Natural killer cell (primary cell): ENCODE data around the gene DNASE1L2. TPM values are rescaled to one million over a fixed set of nuclear protein-coding genes. Genes with fewer than 3 reads are reported as not detected.
"Not testable (repeated sequence)": the region's sequence is repeated elsewhere in the genome, so short reads cannot be mapped to it uniquely, and the experiment has no call there.

ENCODE experiments used
- ATAC-seq, 3 donors: fragments of 150-1000 bp in 2 of 3; fragments of 200-7000 bp in 1 of 3; cut with Tn5 transposase; 1 replicate in 1 of 3; 2 replicates in 2 of 3; pipeline ENCODE4 v1.10.0; 2021; ENCODE audit warnings: mild to moderate bottlenecking in 2 of 3, moderate library complexity in 2 of 3
- DNase-seq, 2 donors: peaks; one replicate each; pipeline versions ENCODE4 v3.0.0 to v3.0.0-alpha.2; 2013 to 2021; ENCODE audit warnings: mixed read lengths in 1 of 2
- H3K27ac ChIP-seq: one replicate; pipeline ENCODE4 v1.5.1; 2013; ENCODE audit warnings: mild to moderate bottlenecking, low read length
- H3K27me3 ChIP-seq: one replicate; pipeline ENCODE4 v1.6.1; 2013; ENCODE audit warnings: low read length; ENCODE audit not compliant: control insufficient read depth, insufficient read depth
- H3K36me3 ChIP-seq: one replicate; pipeline ENCODE4 v1.6.1; 2013; ENCODE audit warnings: low read length; ENCODE audit not compliant: control insufficient read depth, insufficient read depth
- H3K4me1 ChIP-seq: one replicate; pipeline ENCODE4 v1.6.1; 2013; ENCODE audit warnings: low read length; ENCODE audit not compliant: control insufficient read depth, insufficient read depth
- H3K4me3 ChIP-seq: one replicate; pipeline ENCODE4 v1.5.1; 2013; ENCODE audit warnings: low read length
- H3K9me3 ChIP-seq: one replicate; pipeline ENCODE4 v1.6.1; 2013; ENCODE audit warnings: low read length; ENCODE audit not compliant: control insufficient read depth, insufficient read depth
- H3K27ac Mint-ChIP-seq, 2 donors: one replicate each; pipeline ENCODE4 v1.8.0; 2022; ENCODE audit warnings: mild to moderate bottlenecking in 2 of 2, mixed read lengths in 2 of 2, moderate library complexity in 1 of 2
- H3K27me3 Mint-ChIP-seq, 2 donors: one replicate each; pipeline ENCODE4 v1.8.0; 2022; ENCODE audit warnings: low read depth in 2 of 2, mixed read lengths in 2 of 2
- H3K36me3 Mint-ChIP-seq: one replicate; pipeline ENCODE4 v1.8.0; 2022; ENCODE audit warnings: mixed read lengths
- H3K4me1 Mint-ChIP-seq, 2 donors: one replicate each; pipeline ENCODE4 v1.8.0; 2022; ENCODE audit warnings: mixed read lengths in 2 of 2
- H3K4me3 Mint-ChIP-seq: one replicate; pipeline ENCODE4 v1.8.0; 2022; ENCODE audit warnings: mild to moderate bottlenecking, moderate library complexity, mixed read lengths
- H3K9me3 Mint-ChIP-seq, 2 donors: one replicate each; pipeline ENCODE4 v1.8.0; 2022; ENCODE audit warnings: mixed read lengths in 2 of 2
- CTCF ChIP-seq: fragments of 200-600 bp; IDR thresholded peaks from one replicate; pipeline ENCODE4 v1.8.0; 2022; ENCODE audit warnings: antibody characterized with exemption
- WGBS: methylation state at CpG from one replicate; pipeline ENCODE4 v1.1.7; 2013; ENCODE audit warnings: missing lambda C conversion rate; ENCODE audit not compliant: insufficient coverage; 5-methylcytosine and 5-hydroxymethylcytosine counted together
- intact Hi-C: fragments of 100-400 bp; cut with micrococcal nuclease; formaldehyde crosslinking; loops from one replicate; pipeline ENCODE4 v1.14.2; 2022
- total RNA-seq, 4 donors: library from RNA; stranded (reverse); fragments of 120-200 nt in 1 of 4; gene quantifications; one replicate each; pipeline versions ENCODE4 v1.2.3 to v1.2.4, GENCODE V29; 2013 to 2022

DNASE1L2 gene
- total RNA-seq, 3 donors from 2014 or later (not counting 1 experiment from before 2014, with no cell fraction given), result 0.19 to 1.4 (median 0.77) TPM

GRCh38 chr16:2267505-2267912 lies 31.3 kb downstream of the DNASE1L2 start:
- Histone ChIP-seq H3K4me1 (peaks cover 37% of the 10 kb centered on the region), H3K4me3 (peak overlapping the region; percentile 87), H3K27ac (peak overlapping the region; percentile 99), H3K36me3 (peaks cover 14% of the 10 kb centered on the region)
- not testable (repeated sequence) for DNase-seq, H3K27me3 Mint-ChIP-seq, H3K9me3 ChIP-seq, H3K27me3 ChIP-seq, H3K9me3 Mint-ChIP-seq, H3K36me3 Mint-ChIP-seq
- Mint-ChIP-seq H3K4me1 (peaks cover 40 to 54% of the 10 kb centered on the region in 2 donors), H3K4me3 (peak overlapping the region; percentile 97), H3K27ac (peak overlapping the region; percentile 97 to 99)
- under 1% methylated on average over 54 of the region's 54 CpGs for WGBS
- peak; percentile 56 to 76 (median 67) for ATAC-seq
- intact Hi-C loops, result loop anchor here (5.0 to 10.0 kb wide), 2 partner anchors 45 to 243 kb away; partner anchors contain the start of genes E4F1 and NHERF2

DNA sequence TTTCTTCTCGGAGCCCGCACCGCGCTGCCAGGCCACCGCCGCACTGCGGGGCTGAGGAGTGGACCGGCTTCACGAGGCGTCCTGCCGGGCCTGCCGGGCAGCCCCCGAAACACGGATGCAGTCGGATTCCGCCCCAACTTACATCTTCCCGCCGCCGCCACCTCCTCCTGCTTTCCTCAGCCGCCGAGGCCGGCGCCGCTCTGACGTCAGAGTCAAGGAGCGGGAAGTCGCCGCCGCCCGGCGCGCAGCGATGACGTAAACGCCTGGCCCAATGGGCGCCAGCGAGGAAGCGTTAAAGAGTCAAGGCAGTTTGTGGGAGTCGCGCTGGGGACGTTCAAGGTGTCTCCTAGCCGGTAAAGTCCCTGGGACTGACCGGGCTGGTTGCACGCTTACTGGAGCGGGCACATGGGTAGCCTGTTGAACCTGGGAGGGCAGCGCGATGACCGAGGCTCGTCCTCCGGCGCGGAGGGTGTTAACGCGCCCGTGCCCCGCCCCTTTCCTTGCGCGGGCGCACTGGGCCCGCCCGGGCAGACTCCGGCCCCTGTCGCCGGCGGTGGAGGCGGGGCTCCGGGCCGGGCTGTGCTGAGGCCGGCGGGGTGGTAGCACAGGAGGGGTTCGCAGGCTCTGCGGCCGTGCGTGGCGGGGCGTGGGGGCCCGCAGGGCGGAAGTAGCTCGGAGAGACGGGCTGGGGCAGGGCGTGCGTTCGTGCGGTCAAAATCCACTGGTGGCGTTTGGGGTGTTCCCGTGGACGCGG lies 31.8 kb downstream of the DNASE1L2 start, which contains the start of gene RNPS1:
RNPS1 (minus strand) TSS at position 214 of the 754 bp plus-strand sequence. CDS start 3,483 bp downstream, outside the sequence.
- under 1% methylated on average over 88 of the region's 88 CpGs for WGBS
- Histone ChIP-seq H3K4me3 (peak within 1 kb of the TSS; percentile 87), H3K27ac (peak within 1 kb of the TSS; percentile 99), H3K9me3 (no peaks in the 10 kb centered on the region), H3K36me3 (peaks cover 9% of the 10 kb centered on the region), H3K4me1 (peaks cover 38% of the 10 kb centered on the region), H3K27me3 (no peaks in the 10 kb centered on the region)
- Mint-ChIP-seq H3K4me3 (peak within 1 kb of the TSS; percentile 97), H3K36me3 (no peaks in the 10 kb centered on the region), H3K4me1 (peaks cover 40 to 50% of the 10 kb centered on the region in 2 donors), H3K27me3 (no peaks in the 10 kb centered on the region), H3K27ac (peak within 1 kb of the TSS; percentile 97 to 99), H3K9me3 (no peaks in the 10 kb centered on the region)
- intact Hi-C loops, result loop anchor here (5.0 to 10.0 kb wide), 2 partner anchors 46 to 243 kb away; partner anchors contain the start of genes E4F1 and NHERF2
- peak; percentile 87 to 94 (median 88) for ATAC-seq
- TF ChIP-seq CTCF, result no peak
- peak; percentile 99 for DNase-seq

- Histone ChIP-seq H3K36me3 (peaks cover 2% of the 10 kb centered on the region), H3K27ac (no peak overlapping the region), H3K4me3 (no peak overlapping the region), H3K4me1 (peaks cover 38% of the 10 kb centered on the region), H3K9me3 (no peaks in the 10 kb centered on the region), H3K27me3 (no peaks in the 10 kb centered on the region)
- ATAC-seq, result no peak
- 89% methylated on average over 9 of the region's 9 CpGs for WGBS
- Mint-ChIP-seq H3K4me3 (peak overlapping the region; percentile 97), H3K9me3 (no peaks in the 10 kb centered on the region), H3K27ac (no peak overlapping the region), H3K27me3 (no peaks in the 10 kb centered on the region), H3K36me3 (no peaks in the 10 kb centered on the region), H3K4me1 (peaks cover 27 to 39% of the 10 kb centered on the region in 2 donors)
- intact Hi-C loops, result no loop called here
- no peak for TF ChIP-seq CTCF
- no peak for DNase-seq
Measured at GRCh38 chr16:2270070-2270462, 33.8 kb downstream of the DNASE1L2 start.

GRCh38 chr16:2270588-2271470 lies 34.6 kb downstream of the DNASE1L2 start:
- Mint-ChIP-seq H3K4me3 (peak overlapping the region; percentile 40), H3K27ac (no peak overlapping the region), H3K27me3 (no peaks in the 10 kb centered on the region), H3K4me1 (peaks cover 21 to 37% of the 10 kb centered on the region in 2 donors), H3K36me3 (no peaks in the 10 kb centered on the region), H3K9me3 (no peaks in the 10 kb centered on the region)
- Histone ChIP-seq H3K36me3 (peaks cover 2% of the 10 kb centered on the region), H3K27me3 (no peaks in the 10 kb centered on the region), H3K4me1 (peaks cover 33% of the 10 kb centered on the region), H3K4me3 (no peak overlapping the region), H3K27ac (no peak overlapping the region), H3K9me3 (no peaks in the 10 kb centered on the region)
- no peak for DNase-seq
- intact Hi-C loops, result no loop called here
- no peak for TF ChIP-seq CTCF
- no peak for ATAC-seq
- 89% methylated on average over 14 of the region's 15 CpGs for WGBS
